HepG2 (cell line): ENCODE results near the gene PBX1. TPM values are rescaled to one million over a fixed set of nuclear protein-coding genes. Genes with fewer than 3 reads are reported as not detected.

ENCODE experiments used
- ATAC-seq: fragments of 200-7000 bp; cut with Tn5 transposase; 3 replicates; pipeline ENCODE4 v1.9.1; 2020; ENCODE audit warnings: mild to moderate bottlenecking, moderate library complexity
- BruUV-seq: library from RNA; stranded (reverse); fragments of 400-500 nt; replicated peaks from 2 replicates; lab custom pipeline; 2021; lab: Mats Ljungman, UMichigan
- CTCF ChIA-PET: fragments of 300-600 bp; formaldehyde crosslinking; extraction: SDS; loops from one replicate; lab custom pipeline; 2021; ENCODE audit warnings: low total read pairs, inconsistent platforms, low intra/inter-chr PET ratio; lab: Yijun Ruan, JAX
- POLR2A ChIA-PET: fragments of 350-600 bp; sonication (Branson Sonifier 250); formaldehyde crosslinking; loops from one replicate; lab custom pipeline; 2020; ENCODE audit warnings: antibody characterized with exemption, inconsistent platforms; lab: Yijun Ruan, JAX
- DNase-seq: peaks from one replicate; pipeline ENCODE4 v3.0.0-alpha.2; 2015; ENCODE audit warnings: low spot score
- FAIRE-seq: peaks from 3 replicates; lab custom pipeline; 2011; peaks lifted over from hg19 to GRCh38; lab: Jason Lieb, UNC
- H2AFZ ChIP-seq: one replicate; pipeline ENCODE4 v1.6.1; 2011; ENCODE audit warnings: low read length, inconsistent platforms
- H3K27ac ChIP-seq: fragments of 300-600 bp; 3 replicates; pipeline ENCODE4 v1.8.0; 2011; ENCODE audit warnings: mixed run types, mild to moderate bottlenecking, mixed read lengths, low read length, inconsistent platforms; ENCODE audit not compliant: insufficient read depth; ENCODE audit errors: extremely low read length
- H3K27me3 ChIP-seq, 2 experiments: fragments of 200-600 bp in 1 of 2; 2 replicates in 1 of 2; 3 replicates in 1 of 2; pipeline versions ENCODE4 v1.6.0 to v1.8.0; 2011; ENCODE audit warnings: low read length in 2 of 2, mild to moderate bottlenecking in 2 of 2, moderate library complexity in 2 of 2, inconsistent platforms in 1 of 2; ENCODE audit not compliant: insufficient read depth in 2 of 2, control insufficient read depth in 1 of 2
- H3K36me3 ChIP-seq, 2 experiments: fragments of 200-600 bp in 1 of 2; replicated peaks in 1 of 2; 2 replicates in 1 of 2; 3 replicates in 1 of 2; pipeline versions ENCODE4 v1.5.1 to v1.8.0; 2011; ENCODE audit warnings: low read length in 2 of 2, inconsistent platforms in 1 of 2; ENCODE audit not compliant: insufficient read depth in 2 of 2, control insufficient read depth in 1 of 2
- H3K4me1 ChIP-seq: 2 replicates; pipeline ENCODE4 v1.5.1; 2012; ENCODE audit warnings: low read length, inconsistent platforms; ENCODE audit not compliant: insufficient read depth
- H3K4me2 ChIP-seq: 2 replicates; pipeline ENCODE4 v1.6.0; 2011; ENCODE audit warnings: low read depth, low read length, inconsistent platforms
- H3K4me3 ChIP-seq, 3 experiments: fragments of 200-600 bp in 1 of 3; sonication (generic), shearing (Covaris generic) in 1 of 3; replicated peaks in 1 of 3; 2 replicates each; pipeline ENCODE4 v1.5.1; 2011 to 2016; ENCODE audit warnings: low read length in 3 of 3, inconsistent platforms in 2 of 3, low read depth in 2 of 3, mild to moderate bottlenecking in 2 of 3, control low read depth in 1 of 3, mixed read lengths in 1 of 3; ENCODE audit not compliant: insufficient read depth in 1 of 3
- H3K79me2 ChIP-seq: one replicate; pipeline ENCODE4 v1.6.1; 2011; ENCODE audit warnings: low read length, inconsistent platforms; ENCODE audit not compliant: insufficient read depth
- H3K9ac ChIP-seq: 2 replicates; pipeline ENCODE4 v1.6.0; 2011; ENCODE audit warnings: mild to moderate bottlenecking, low read depth, low read length, inconsistent platforms; ENCODE audit not compliant: insufficient read depth
- H3K9me3 ChIP-seq: 2 replicates; pipeline ENCODE4 v1.5.1; 2012; ENCODE audit warnings: mild to moderate bottlenecking, low read length
- H4K20me1 ChIP-seq: 2 replicates; pipeline ENCODE4 v1.6.0; 2011; ENCODE audit warnings: inconsistent platforms, mild to moderate bottlenecking, low read length, moderate library complexity; ENCODE audit not compliant: insufficient read depth
- GFI1 ChIP-seq: sonication (generic); formaldehyde crosslinking; IDR thresholded peaks from 2 replicates; pipeline ENCODE4 v1.5.0; 2020; ENCODE audit warnings: missing genetic modification reagents, mild to moderate bottlenecking, borderline replicate concordance
- GLI4 ChIP-seq: sonication (generic); formaldehyde crosslinking; IDR thresholded peaks from 2 replicates; pipeline ENCODE4 v1.5.1; 2020; ENCODE audit warnings: missing genetic modification reagents, mild to moderate bottlenecking, moderate library complexity, borderline replicate concordance
- LBX2 ChIP-seq: sonication (generic); formaldehyde crosslinking; IDR thresholded peaks from 2 replicates; pipeline ENCODE4 v1.5.0; 2020; ENCODE audit warnings: missing genetic modification reagents, mild to moderate bottlenecking, borderline replicate concordance
- MLXIP ChIP-seq: sonication (generic); formaldehyde crosslinking; IDR thresholded peaks from 2 replicates; pipeline ENCODE4 v1.9.0; 2021; ENCODE audit warnings: missing genetic modification reagents, borderline replicate concordance
- NCOA5 ChIP-seq: sonication (generic); formaldehyde crosslinking; IDR thresholded peaks from 2 replicates; pipeline ENCODE4 v1.4.0; 2020; ENCODE audit warnings: missing genetic modification reagents
- NFIB ChIP-seq: sonication (generic); formaldehyde crosslinking; IDR thresholded peaks from 2 replicates; pipeline ENCODE4 v1.9.0; 2021; ENCODE audit warnings: missing genetic modification reagents, mild to moderate bottlenecking, borderline replicate concordance
- ZBTB4 ChIP-seq: sonication (generic); formaldehyde crosslinking; IDR thresholded peaks from 2 replicates; pipeline ENCODE4 v1.4.0; 2020; ENCODE audit warnings: missing genetic modification reagents, mild to moderate bottlenecking, borderline replicate concordance
- ZFP90 ChIP-seq: sonication (generic); formaldehyde crosslinking; IDR thresholded peaks from 2 replicates; pipeline ENCODE4 v1.8.0; 2022; ENCODE audit warnings: missing genetic modification reagents, mild to moderate bottlenecking, inconsistent platforms, borderline replicate concordance
- ZKSCAN1 ChIP-seq: fragments of 150-350 bp; IDR thresholded peaks from 2 replicates; pipeline ENCODE4 v1.6.1; 2014; ENCODE audit warnings: low read length
- ZNF441 ChIP-seq: sonication (generic); formaldehyde crosslinking; IDR thresholded peaks from 2 replicates; pipeline ENCODE4 v1.7.0; 2021; ENCODE audit warnings: missing genetic modification reagents, borderline replicate concordance
- ZNF510 ChIP-seq: sonication (generic); formaldehyde crosslinking; IDR thresholded peaks from 2 replicates; pipeline ENCODE4 v1.4.0; 2020; ENCODE audit warnings: low read depth, mild to moderate bottlenecking, missing genetic modification reagents
- ZNF567 ChIP-seq: sonication (generic); formaldehyde crosslinking; IDR thresholded peaks from 2 replicates; pipeline ENCODE4 v1.8.1; 2023; ENCODE audit warnings: mild to moderate bottlenecking, missing genetic modification reagents, borderline replicate concordance
- ZNF761 ChIP-seq: sonication (generic); formaldehyde crosslinking; conservative IDR thresholded peaks from 2 replicates; pipeline ENCODE4 v1.4.0; 2020; ENCODE audit warnings: mild to moderate bottlenecking, missing genetic modification reagents
- ZNF792 ChIP-seq: IDR thresholded peaks from 2 replicates; pipeline ENCODE4 v1.6.1; 2016
- WGBS: methylation state at CpG from one replicate; pipeline ENCODE4 v1.1.6; 2017; ENCODE audit warnings: low lambda C conversion rate; 5-methylcytosine and 5-hydroxymethylcytosine counted together
- in situ Hi-C: cut with HindIII; loops from 2 replicates; pipeline ENCODE4 v1.10.0; 2017; ENCODE audit warnings: low pct_unique_long_range_greater_than_20kb; ENCODE audit not compliant: extremely low pct_ligation_motif_present
- intact Hi-C: fragments of 100-400 bp; cut with micrococcal nuclease; formaldehyde crosslinking; loops from one replicate; pipeline ENCODE4 v1.10.0; 2022; ENCODE audit not compliant: unreplicated experiment
- polyA plus RNA-seq, 8 experiments: library from polyadenylated mRNA; depleted of rRNA in 3 of 8; stranded (reverse) in 7 of 8; unstranded in 1 of 8; fragments of >200 nt; fragmentation: Illumina TruSeq in 4 of 8; extraction: Trizol in 4 of 8; gene quantifications; 2 replicates each; pipeline versions ENCODE4 v1.2.1 to v1.2.3, GENCODE V29; 2011 to 2016; ENCODE audit warnings: low read depth in 4 of 8, missing spikeins in 1 of 8, mixed read lengths in 1 of 8; ENCODE audit not compliant: insufficient read depth in 1 of 8
- total RNA-seq, 5 experiments: library from RNA; depleted of rRNA; stranded (reverse); fragments of >200 nt; fragmentation: Illumina TruSeq; extraction: Trizol; gene quantifications; 2 replicates each; pipeline ENCODE4 v1.2.3, GENCODE V29; 2016; ENCODE audit warnings: low read depth in 1 of 5
- TF ChIP-seq, protein P1 (sequence below): sonication (generic); formaldehyde crosslinking; IDR thresholded peaks from 2 replicates; pipeline ENCODE4 v1.5.0; 2020; ENCODE audit warnings: missing genetic modification reagents

PBX1 gene
- total and polyA plus RNA-seq, 2 of the 13 experiments (the other 11 are each of a cell fraction or from before 2014, with no cell fraction given): 0.24 TPM; not detected in 1

GRCh38 chr1:164876398-164877116, 317.6 kb downstream of the PBX1 start:
- intact Hi-C loops (no loop called here), in situ Hi-C loops (no loop called here)
- DNase-seq: no peak

More at GRCh38 chr1:164876398-164877116, 317.6 kb downstream of the PBX1 start:
- H3K4me2 ChIP-seq: no peak overlapping the region
- POLR2A ChIA-PET: no interaction called here
- H3K27me3 ChIP-seq: no peaks in the 10 kb centered on the region
- ATAC-seq (no peak), FAIRE-seq (no peak)
- 19% methylated on average over 12 of the region's 12 CpGs for WGBS
- CTCF ChIA-PET: no interaction called here
- H4K20me1 ChIP-seq: no peaks in the 10 kb centered on the region
- H3K36me3 ChIP-seq: no peaks in the 10 kb centered on the region
- no peak overlapping the region for H3K4me3 ChIP-seq
- no TSS peak for BruUV-seq
- no peak overlapping the region for H2AFZ ChIP-seq
- no peaks in the 10 kb centered on the region for H3K4me1 ChIP-seq
- no peaks in the 10 kb centered on the region for H3K9me3 ChIP-seq
- no peaks in the 10 kb centered on the region for H3K79me2 ChIP-seq
- TF ChIP-seq ZNF441 (CRISPR knock-in tag) (no peak), NCOA5 (no peak), ZNF510 (CRISPR knock-in tag) (no peak), LBX2 (CRISPR knock-in tag) (no peak), ZKSCAN1 (no peak), GFI1 (no peak), MLXIP (CRISPR knock-in tag) (no peak), NFIB (CRISPR knock-in tag) (no peak), ZNF567 (CRISPR knock-in tag) (no peak), ZNF792 (CRISPR knock-in tag) (no peak), ZBTB4 (CRISPR knock-in tag) (no peak), ZNF761 (no peak), ZFP90 (no peak), GLI4 (CRISPR knock-in tag) (no peak)
- TF ChIP-seq, protein P1, sequence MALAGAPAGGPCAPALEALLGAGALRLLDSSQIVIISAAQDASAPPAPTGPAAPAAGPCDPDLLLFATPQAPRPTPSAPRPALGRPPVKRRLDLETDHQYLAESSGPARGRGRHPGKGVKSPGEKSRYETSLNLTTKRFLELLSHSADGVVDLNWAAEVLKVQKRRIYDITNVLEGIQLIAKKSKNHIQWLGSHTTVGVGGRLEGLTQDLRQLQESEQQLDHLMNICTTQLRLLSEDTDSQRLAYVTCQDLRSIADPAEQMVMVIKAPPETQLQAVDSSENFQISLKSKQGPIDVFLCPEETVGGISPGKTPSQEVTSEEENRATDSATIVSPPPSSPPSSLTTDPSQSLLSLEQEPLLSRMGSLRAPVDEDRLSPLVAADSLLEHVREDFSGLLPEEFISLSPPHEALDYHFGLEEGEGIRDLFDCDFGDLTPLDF (CRISPR knock-in tag): no peak
- H3K27ac ChIP-seq: no peak overlapping the region
- H3K9ac ChIP-seq: no peak overlapping the region
